SK-MEL-5 (cell line): ENCODE measurements around the gene RPS15A. TPM values are rescaled to one million over a fixed set of nuclear protein-coding genes. Genes with fewer than 3 reads are reported as not detected.
"Not testable (repeated sequence)": the region's sequence is repeated elsewhere in the genome, so short reads cannot be mapped to it uniquely, and the experiment has no call there.

Experiments used
- DNase-seq: peaks from one replicate; pipeline ENCODE4 v3.0.0-alpha.2; 2016; ENCODE audit warnings: low read depth, low spot score
- in situ Hi-C: cut with HindIII; loops from 2 replicates; pipeline ENCODE4 v1.10.0; 2016; ENCODE audit warnings: low sequenced_read_pairs, high pct_unique_total_duplicates, low pct_unique_long_range_greater_than_20kb
- total RNA-seq: library from RNA; depleted of rRNA; stranded (reverse); fragments of >200 nt; shearing (Covaris generic); gene quantifications from 2 replicates; pipeline ENCODE4 v1.2.3, GENCODE V29; 2014

Gene RPS15A
- total RNA-seq, 1 experiment from 2014 or later, result 2,031 TPM

- peak; percentile 99 for DNase-seq
- in situ Hi-C loops, result no loop called here
These were observed 11.2 kb upstream of the RPS15A start, which contains the start of gene ARL6IP1 for GRCh38 chr16:18801145-18801972. Gene ARL6IP1 (minus strand): TSS chr16:18801549. CDS start chr16:18801466, 83 bp downstream.

- in situ Hi-C loops, result no loop called here
- no peak for DNase-seq
These were observed 10.6 kb upstream of the RPS15A start for GRCh38 chr16:18800775-18801144.

GRCh38 chr16:18800293-18800692 lies 10.2 kb upstream of the RPS15A start:
- DNase-seq, result no peak
- in situ Hi-C loops, result no loop called here

- in situ Hi-C loops, result no loop called here
- DNase-seq, result no peak
These were observed 9.4 kb upstream of the RPS15A start for GRCh38 chr16:18799500-18799899.

GRCh38 chr16:18797746-18798145 lies 7.6 kb upstream of the RPS15A start:
- in situ Hi-C loops, result no loop called here
- no peak for DNase-seq

GRCh38 chr16:18796377-18796776 lies 6.2 kb upstream of the RPS15A start:
- in situ Hi-C loops, result no loop called here
- DNase-seq, result no peak

- no peak for DNase-seq
- in situ Hi-C loops, result no loop called here
These were observed 2.8 kb upstream of the RPS15A start for GRCh38 chr16:18792836-18793433.

GRCh38 chr16:18789515-18789849 lies 652 bp downstream of the RPS15A start:
- no peak for DNase-seq
- in situ Hi-C loops, result no loop called here

- DNase-seq, result no peak
- in situ Hi-C loops, result no loop called here
These were observed 1.2 kb downstream of the RPS15A start for GRCh38 chr16:18788828-18789514.

- no peak for DNase-seq
- in situ Hi-C loops, result no loop called here
These were observed 5.1 kb downstream of the RPS15A start for GRCh38 chr16:18784917-18785623.

GRCh38 chr16:18783430-18784341 lies 6.4 kb downstream of the RPS15A start:
- in situ Hi-C loops, result no loop called here
- no peak for DNase-seq

- DNase-seq, result no peak
- in situ Hi-C loops, result no loop called here
These were observed 7.3 kb downstream of the RPS15A start for GRCh38 chr16:18782697-18783429.

GRCh38 chr16:18781232-18781631 lies 8.9 kb downstream of the RPS15A start:
- DNase-seq, in situ Hi-C loops: not testable (repeated sequence)

GRCh38 chr16:18780460-18781026 lies 9.6 kb downstream of the RPS15A start:
- in situ Hi-C loops, result not testable (repeated sequence)

GRCh38 chr16:18777664-18778063 lies 12.5 kb downstream of the RPS15A start:
- DNase-seq, in situ Hi-C loops: not testable (repeated sequence)

More at GRCh38 chr16:18780460-18781026, 9.6 kb downstream of the RPS15A start:
- not testable (repeated sequence) for DNase-seq

GRCh38 chr16:18776334-18776733 lies 13.8 kb downstream of the RPS15A start:
- in situ Hi-C loops, DNase-seq: not testable (repeated sequence)
